ENCODE results near the gene WFDC1.

WFDC1 gene

DNA sequence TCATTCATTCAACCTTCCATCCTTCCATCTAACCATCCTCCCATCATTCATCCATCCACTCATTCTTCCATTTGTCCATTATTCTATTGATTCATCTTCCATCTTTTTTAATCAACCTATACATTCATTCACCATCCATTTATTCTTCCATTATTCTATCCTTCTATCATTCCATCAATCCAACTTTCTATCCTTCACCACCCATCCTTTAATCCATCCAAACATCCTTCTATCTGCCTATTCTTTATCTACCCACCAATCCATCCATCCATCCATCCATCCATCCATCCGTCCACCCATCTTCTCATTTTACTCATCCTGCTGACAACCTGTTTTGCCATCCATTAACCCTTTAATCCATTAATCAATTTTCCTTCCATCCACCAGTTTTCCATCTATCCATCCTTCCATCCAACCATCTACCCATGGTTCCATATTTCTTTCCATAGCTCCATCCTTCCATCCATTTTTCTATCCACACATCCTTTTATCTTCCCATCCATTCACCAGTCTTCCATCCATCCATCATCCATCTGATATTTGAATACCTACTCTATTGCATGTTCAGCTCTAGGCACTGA is 21.8 kb upstream of the WFDC1 start:
- no peak for DNase-seq (ENCODE audit: low spot score)

DNA sequence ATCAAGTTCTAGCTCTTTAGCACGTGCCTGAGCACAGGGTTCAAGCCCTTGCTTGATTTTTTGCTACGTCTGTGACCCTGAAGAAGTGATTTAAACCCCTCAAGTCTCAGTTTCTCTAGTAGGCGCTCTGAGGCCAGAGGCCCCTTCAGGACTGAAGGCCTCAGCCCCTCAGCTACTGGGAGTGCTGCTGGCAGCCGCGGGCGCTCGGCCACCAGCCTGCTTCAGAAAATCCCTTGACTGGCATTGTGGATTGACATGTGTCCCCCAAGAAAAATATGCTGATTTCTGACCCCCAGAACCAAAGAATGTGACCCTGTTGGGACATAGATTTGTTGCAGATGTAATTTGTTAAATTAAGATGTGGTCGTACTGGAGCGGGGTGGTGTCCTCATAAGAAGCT is 20.2 kb upstream of the WFDC1 start:
- DNase-seq (ENCODE audit: low spot score) = no peak

DNA sequence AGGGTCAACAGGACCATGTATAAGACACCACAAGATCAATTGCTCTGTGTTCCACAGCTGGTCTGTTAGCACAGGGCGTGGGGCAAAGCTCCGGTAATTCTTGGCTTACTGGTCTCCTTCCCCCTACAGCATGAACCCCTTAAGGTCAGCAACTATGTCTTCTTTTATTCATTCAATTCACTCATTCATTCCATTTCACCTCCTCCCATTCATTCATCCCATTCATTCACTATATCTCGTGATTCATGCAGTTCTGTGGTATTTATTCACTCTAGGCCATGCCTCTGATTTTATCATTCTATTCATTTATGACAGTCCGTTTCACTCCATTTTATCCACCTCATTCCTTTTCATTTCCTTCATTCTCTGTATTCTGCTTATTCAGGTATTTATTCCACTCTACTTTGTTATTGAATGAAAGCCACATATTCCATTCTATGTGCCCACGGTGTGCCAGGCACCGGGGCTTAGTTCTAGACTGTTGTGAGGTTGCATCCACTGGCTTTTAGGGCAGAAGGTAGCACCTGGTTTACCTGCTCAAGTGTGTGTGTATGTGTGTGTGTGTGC is 19.0 kb upstream of the WFDC1 start:
- DNase-seq (ENCODE audit: low spot score) = no peak

DNA sequence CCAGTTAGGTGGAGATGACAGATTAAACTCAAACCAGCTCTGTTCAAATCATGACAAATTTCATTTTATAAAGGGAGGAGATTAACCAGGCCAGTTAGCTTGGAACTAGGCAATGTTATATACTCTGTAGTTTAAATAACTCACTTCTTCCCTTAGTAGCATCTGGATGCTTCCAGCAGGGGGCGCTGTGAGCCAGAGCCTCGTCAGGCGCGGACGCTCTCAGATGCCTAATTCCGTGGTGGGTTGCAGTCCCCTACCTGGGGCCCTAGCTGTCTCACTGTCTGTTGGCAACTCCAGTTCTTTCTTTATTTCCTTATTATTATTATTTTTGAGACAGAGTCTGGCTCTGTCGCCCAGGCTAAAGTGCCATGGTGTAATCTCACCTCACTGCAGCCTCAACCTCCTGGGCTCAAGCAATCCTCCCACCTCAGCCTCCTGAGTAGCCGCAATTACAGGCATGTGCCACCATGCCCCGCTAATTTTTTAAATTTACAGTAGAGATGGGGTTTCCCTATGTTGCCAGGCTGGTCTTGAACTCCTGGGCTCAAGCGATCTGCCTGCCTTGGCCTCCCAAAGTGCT is 17.3 kb upstream of the WFDC1 start:
- DNase-seq (ENCODE audit: low spot score) = peak; percentile 64

DNA sequence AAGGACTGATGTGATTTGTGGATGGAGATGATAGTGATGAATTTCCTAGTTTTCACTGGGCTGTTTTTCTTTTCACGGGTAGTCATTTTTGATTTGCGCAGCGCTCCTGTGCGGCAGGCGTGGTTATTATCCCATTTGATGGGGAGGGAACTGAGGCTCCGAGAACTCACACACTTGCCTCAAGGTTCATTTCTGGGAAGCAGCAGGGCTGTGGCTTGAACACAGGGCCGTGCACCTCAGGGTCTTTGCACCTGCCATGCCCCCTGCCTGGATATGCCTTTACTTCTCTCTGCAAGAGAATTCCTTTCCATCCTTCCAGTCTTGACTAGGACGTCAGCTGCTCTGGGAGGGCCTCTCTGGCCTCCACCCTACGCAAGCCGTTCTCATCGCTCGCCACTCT is 16.3 kb upstream of the WFDC1 start:
- DNase-seq (ENCODE audit: low spot score) = no peak

DNA sequence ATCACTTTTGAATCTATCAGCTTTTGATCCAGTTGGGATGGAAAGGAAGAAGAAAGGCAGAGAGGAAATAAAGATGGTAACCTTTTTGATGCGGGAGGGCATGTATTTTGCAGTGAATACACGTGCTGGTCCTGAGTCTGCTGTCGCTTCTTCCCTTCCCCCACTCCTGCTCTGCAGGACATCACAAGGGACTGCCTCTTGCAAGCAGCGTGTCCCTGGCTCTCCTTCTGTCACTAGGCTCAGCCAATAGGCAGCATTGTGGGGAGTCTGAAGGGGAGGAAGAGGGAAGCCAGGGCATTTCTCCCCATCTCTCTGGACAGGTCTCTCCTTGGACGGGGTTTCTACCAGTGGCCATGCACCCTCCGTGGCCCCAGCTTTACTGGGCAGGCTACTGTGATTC is 15.7 kb upstream of the WFDC1 start:
- DNase-seq (ENCODE audit: low spot score) = no peak

DNA sequence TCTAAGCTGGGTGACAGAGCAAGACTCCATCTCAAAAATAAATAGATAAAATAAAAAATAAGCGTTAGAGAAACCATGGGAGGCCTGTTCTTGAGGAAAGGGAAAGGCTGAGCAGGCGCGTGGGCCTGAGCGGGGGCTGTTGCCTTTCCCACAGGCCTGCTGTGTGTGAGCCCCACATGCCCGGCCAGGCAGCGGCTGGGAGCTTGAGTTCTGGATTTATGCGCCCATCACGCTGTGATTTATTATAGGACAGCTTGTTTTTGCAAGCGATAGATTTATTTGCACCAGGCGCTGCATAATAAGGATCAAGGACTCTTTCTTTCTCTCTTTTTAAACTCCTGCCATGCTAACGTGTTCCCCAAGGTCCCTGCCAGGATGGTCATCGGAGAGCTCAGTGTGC is 14.8 kb upstream of the WFDC1 start:
- DNase-seq (ENCODE audit: low spot score) = no peak

DNA sequence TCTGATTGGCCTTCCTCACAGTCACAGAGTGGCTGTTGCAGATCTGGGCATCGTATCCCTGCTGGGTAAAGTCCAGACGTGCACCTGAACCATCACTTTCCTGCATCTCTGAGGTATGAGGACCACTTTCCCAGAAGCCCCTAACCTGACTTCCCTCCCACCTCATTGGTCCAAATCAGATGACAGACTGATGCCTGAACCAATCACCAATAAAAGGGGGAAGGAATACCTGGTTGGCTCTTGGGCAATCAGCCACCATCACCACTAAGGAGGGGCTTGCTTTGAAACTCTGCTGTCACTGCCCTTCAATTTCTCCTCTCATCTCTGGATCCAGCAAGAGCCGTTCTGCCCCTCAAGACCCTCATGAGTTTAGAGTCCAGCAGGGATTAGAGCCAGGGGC is 13.6 kb upstream of the WFDC1 start:
- peak; percentile 27 for DNase-seq (ENCODE audit: low spot score)

DNA sequence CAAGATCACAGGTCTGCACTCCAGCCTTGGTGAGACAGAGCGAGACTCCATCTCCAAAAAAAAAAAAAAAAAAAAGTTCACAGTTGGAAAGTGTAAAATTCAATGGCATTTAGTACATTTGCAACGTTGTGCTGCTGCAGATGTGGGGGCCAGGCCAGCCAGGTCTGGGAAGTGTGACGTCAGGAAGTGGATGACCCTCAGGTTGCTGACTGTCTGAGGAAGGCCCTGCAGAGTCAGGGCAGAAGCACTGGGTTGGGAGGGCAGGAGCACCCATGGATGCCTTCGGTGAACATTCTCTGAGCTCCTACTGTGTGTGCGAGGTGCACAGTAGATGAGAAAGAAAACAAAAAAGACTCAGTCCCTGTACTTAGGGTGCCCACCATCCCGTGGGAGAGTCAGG is 12.1 kb upstream of the WFDC1 start:
- DNase-seq (ENCODE audit: low spot score) = no peak

DNA sequence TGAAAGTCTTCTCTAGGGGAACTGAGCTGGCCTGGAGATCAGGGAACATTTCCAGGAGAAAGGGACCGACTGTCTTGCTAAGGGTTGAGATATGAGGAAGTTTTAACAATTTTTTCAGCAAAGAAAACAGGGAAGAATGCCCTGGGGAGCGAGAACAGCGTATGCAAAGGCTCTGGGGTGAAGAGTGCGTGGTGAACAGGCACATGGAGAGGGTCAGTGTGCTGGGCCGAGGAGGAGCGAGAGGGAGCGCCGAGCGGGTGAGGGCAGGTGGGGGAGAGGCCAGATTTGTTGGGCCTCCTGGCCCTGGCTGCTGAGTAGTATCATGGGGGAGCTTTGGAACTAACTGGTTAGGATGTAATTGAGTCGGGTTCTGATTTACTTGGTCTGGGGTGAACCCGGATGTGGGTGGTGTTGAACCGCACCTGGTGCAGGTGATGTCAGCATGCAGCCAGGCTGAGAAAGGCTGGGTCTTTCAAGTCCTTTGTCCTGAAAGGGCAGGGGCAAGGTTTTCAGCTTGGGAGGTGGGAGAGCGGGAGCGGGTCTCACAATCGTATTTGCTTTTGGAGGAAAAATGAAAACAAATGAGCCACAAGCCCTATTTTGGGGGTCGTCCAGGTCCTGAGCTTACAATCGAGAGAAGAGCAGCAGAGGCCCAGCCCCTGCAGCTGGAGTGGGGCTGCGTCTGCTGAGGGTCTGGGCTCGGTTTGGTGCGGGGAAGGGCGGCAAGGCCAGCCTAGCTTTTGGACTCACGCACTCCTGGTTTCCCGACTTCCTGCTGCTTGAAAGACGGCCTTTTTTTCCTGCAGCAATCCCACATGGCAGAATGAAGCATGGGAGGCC is 11.1 kb upstream of the WFDC1 start:
- no peak for DNase-seq (ENCODE audit: low spot score)

DNA sequence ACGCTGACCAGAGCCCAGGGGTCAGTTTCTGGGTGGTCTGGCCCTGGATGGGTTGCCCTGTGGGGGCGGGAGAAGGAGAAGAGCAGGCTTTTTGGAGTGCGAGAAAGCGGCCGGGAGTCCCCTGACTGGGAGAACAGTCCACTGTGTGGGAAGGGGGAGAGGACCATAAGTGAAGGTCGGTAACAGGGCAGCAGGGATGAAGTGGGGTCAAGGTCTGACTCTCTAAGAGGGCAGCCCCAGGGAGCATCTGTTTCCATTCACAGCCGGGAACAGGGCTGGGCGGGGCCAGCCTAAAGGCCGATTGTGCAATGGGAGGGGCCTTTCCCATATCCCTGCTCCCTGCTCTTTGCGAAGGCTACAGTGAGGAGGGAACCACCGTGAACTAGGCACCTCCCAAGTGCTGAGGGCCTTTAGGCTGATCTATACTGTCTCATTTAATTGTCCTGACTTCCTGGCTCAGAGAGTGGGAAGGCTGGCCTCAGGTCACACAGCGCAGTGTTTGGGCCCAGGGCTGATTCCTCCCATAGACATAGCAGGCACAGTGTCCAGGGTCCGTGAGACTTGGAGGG is 10.4 kb upstream of the WFDC1 start:
- peak; percentile 79 for DNase-seq (ENCODE audit: low spot score)

DNA sequence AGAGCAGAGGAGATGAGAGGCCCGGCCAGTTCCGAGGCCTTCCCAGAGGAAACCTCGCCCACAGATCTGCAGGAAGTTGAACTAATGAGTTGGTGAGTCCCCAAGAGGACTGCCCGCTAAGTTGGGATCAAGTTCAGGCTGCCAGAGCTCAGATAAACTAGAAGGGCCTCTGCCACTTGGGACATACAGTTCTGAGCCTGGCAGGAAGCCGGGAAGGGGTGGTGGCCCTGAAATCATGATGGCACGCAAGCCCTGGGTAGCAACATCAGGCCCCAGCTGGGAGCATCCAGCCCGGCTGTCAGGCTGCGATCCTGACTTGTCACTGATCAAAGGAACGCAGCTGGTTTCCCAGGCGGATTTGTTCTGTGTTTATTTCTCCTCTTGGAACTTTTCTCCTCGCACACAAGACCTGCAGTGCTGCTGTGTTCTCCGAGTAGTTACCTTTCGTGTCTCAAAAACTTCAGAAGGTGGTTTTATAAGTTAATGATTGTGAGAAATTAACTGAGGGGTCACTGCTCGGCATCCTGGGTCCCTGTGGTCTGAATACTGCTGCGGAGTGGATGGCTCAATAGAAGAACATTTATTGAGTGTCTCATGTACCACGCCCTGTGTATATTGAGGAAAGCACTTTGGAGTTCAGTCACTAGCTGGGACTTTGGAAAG is 8.0 kb upstream of the WFDC1 start:
- peak; percentile 60 for DNase-seq (ENCODE audit: low spot score)

DNA sequence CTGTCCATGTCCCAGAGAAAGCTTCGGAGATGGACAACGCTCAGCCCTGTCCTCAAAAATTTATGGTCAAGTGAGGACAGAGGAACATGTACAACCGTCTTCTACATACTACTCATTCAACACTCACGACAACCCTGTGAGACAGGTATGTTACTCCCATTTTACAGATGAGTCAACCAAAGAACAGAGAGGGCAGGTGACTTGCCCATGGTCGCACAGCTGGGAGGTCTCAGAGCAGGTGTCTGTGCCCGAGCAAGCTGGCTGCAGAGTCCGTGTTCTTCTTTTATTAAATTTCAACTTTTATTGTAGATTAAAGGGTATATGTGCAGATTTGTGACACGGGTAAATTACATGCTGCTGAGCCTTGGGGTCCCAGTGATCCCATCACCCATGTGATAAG is 5.8 kb upstream of the WFDC1 start:
- no peak for DNase-seq (ENCODE audit: low spot score)

DNA sequence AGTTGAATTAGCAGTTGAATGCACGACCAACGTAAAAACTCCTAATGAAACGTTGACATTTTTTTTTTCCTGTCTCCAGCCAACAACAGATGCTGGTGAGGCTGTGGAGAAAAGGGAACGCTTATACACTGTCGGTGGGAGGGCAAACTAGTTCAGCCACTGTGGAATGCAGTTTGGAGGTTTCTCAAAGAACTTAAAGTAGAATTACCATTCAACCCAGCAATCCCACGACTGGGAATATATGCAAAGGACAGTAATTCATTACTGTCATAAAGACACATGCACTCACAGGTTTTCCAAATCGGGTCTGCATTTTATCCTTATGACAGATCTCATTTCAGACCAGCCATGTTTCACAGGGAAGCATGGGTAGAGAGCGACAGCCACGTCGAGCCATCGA is 3.5 kb upstream of the WFDC1 start:
- DNase-seq (ENCODE audit: low spot score) = no peak

DNA sequence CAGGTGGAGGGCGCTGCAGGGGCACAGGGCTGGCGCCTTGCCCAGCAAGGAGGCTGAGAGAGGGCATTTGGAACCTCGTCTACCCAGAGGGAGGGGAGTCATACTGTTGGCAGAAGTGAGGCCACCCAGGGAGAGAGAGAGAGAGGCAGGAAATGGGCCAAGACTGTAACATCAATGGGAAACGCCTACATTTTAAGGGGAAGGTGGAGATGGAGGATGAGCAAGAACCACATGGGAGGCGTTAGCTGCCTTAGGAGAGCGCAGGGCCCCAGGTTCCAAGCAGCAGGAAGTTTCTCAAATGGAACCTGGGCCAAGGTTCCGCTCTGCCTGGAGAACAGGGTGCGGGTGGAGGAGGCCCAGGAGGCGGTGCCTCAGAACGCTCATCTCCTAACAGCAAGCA is 2.7 kb upstream of the WFDC1 start:
- DNase-seq (ENCODE audit: low spot score) = no peak

DNA sequence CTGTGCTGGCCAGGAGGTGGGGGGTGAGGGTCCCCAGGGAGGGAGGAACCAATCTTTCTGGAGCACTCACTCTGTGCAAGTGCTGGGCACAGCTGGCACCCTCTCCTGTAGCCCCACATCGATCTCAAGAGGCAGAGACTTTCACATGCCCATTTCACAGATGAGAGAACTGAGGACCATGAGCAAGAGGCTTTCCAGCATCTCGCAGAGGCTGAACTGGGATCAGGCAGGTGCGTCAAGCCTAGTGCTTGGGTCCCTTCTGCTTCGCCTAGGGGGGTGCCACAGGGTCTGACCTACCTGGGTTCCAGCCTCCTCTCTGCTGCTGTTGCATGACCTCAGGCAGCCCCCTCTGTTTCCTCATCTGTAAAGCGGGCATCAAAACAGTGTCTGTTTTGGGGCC is 1.3 kb upstream of the WFDC1 start:
- no peak for DNase-seq (ENCODE audit: low spot score)

DNA sequence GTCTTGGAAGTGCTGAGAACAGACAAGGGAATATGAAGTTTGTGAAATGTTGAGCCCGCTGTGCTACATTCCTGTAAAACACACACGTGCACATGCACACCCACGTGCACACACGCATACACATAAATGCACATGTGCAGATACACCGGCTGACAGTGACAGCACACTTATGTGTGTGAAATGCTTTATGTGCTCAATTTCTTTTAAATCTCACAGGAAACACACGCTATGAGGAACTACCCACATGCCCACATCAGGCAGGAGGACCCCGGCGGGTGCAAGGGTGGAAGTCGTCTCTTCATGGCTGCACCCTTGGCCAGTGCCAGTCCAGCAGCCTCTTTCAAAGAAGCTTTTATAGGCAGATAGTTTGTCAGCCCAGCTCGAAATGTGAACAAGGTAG is 561 bp upstream of the WFDC1 start:
- no peak for DNase-seq (ENCODE audit: low spot score)

DNA sequence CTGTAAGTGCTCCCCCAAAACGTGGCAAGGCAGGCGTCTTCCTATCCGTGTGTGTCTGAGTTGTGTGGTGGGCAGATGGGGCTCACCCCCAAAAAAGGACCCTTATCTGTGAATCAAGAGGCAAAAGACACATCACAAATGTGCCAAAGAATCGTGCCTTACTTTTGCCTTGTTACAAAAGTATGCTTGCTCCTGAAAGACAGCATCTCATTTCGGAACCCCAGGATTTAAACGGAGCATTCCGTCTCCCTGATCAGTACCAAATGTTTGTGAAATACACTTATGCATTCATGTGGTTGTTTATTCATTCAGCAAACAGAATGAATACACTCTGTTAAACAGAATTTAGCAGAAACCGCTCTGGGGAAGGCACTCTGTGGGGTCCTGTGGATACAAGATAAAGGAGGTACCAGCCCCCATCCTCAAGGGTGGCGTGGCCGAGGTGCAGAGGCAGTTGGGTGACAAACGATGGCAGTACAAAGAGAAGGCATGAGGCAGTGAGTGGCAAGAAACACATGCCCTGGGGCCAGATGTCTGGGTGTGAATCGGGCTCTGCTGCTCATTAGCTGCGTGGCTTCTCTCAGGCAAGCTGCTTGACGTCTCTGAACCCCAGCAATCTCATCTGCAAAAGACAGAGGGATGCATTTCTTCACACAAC is 654 bp downstream of the WFDC1 start:
- DNase-seq (ENCODE audit: low spot score) = no peak

DNA sequence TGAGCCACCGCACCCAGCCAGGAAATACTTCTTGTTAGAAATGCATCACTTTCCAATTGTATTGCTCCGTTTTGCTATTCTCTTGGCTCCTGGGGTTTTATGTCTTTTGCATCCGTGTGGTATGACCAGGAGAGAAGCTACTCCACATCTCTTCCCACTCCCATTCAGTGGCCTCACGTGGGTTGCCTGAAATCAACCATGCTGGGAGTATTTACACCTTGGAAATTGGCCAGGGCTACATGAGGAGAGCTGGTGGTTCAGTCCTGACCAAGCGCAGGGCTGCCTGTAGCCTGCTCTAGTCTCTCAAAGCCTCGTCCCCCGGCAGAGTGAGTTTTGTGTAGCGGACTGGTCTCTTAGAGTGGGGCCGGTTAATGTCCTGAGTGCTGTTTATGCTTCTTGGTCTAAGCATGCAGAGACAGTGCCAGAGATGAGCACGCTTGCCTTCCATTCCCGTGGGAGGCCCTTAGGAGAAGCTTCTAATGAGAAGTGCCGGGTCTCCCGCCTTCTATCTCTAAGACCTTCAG is 3.8 kb downstream of the WFDC1 start:
- DNase-seq (ENCODE audit: low spot score) = no peak

DNA sequence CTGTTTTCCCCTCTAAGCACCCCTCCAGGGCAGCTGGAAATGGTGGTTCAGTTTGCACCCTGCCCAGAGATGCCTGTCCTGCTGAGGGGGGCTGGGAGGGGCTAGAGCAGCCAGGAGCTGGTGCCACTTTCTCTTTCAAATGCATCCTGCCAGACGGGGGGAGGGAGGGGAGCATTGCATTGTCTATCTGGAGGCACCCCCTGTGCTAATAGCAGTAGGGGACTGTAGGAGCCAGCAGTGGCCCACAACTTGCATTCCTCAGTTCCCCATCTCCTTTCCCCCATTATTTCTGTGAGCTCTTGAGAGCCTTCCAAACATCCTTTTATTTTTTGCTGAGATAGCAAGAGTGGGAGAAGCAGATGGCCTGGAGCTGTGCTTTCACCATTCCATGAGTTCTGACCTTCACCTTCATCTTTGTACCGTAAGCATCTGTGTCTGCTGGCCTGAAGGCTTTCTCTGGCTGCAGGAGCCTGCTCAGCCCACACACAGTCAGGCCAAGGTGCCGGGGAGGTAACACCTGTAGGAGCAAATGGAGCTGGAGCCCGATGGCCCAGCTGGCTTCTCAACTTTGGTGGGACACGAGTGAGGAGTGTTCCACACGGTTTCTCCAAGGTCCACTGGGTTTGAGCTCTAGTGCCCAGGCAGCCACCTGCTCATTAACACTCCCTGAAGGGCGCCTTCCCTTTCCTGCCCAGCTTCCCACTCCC is 5.2 kb downstream of the WFDC1 start:
- no peak for DNase-seq (ENCODE audit: low spot score)

Measured in AG08395 (cell line).